ENCODE measurements around the gene UGT1A5. TPM values are rescaled to one million over a fixed set of nuclear protein-coding genes. Genes with fewer than 3 reads are reported as not detected.

The UGT1A5 gene
- not detected in 2 replicates for total RNA-seq

GRCh38 chr2:233712611-233713261 is at the start of gene UGT1A5:
UGT1A5 (plus strand) TSS chr2:233712907; CDS start chr2:233712992, 85 bp downstream.
- no peak for TF ChIP-seq CTCF (IDR thresholded peaks at IDR 0.05; ENCODE audit: insufficient read depth, low read length, poor library complexity, severe bottlenecking)
- DNase-seq (ENCODE audit: low read depth) = no peak
- H3K27me3 ChIP-seq (ENCODE audit: control insufficient read depth, insufficient read depth, low read length) = no peaks in the 10 kb centered on the region
- no peaks in the 10 kb centered on the region for H3K36me3 ChIP-seq (ENCODE audit: control insufficient read depth, insufficient read depth, low read length)
- no peak within 1 kb of the TSS for H3K4me3 ChIP-seq (ENCODE audit: low read depth, low read length)

GRCh38 chr2:233663911-233664310 is 48.8 kb upstream of the UGT1A5 start:
- Histone ChIP-seq H3K4me3 (ENCODE audit: low read depth, low read length) (no peak overlapping the region), H3K36me3 (ENCODE audit: control insufficient read depth, insufficient read depth, low read length) (no peaks in the 10 kb centered on the region), H3K27me3 (ENCODE audit: control insufficient read depth, insufficient read depth, low read length) (no peaks in the 10 kb centered on the region)
- no peak for TF ChIP-seq CTCF (IDR thresholded peaks at IDR 0.05; ENCODE audit: insufficient read depth, low read length, poor library complexity, severe bottlenecking)
- no peak for DNase-seq (ENCODE audit: low read depth)

- Histone ChIP-seq H3K4me3 (ENCODE audit: low read depth, low read length) (no peak overlapping the region), H3K27me3 (ENCODE audit: control insufficient read depth, insufficient read depth, low read length) (no peaks in the 10 kb centered on the region), H3K36me3 (ENCODE audit: control insufficient read depth, insufficient read depth, low read length) (no peaks in the 10 kb centered on the region)
- peak; percentile 35 for DNase-seq (ENCODE audit: low read depth)
- TF ChIP-seq CTCF (IDR thresholded peaks at IDR 0.05; ENCODE audit: insufficient read depth, low read length, poor library complexity, severe bottlenecking) = no peak
Measured at GRCh38 chr2:233668605-233669260, 44.0 kb upstream of the UGT1A5 start.

GRCh38 chr2:233671290-233672161 is 41.2 kb upstream of the UGT1A5 start, which contains the start of gene UGT1A9:
UGT1A9 (plus strand) TSS chr2:233671898; CDS start chr2:233671935, 37 bp downstream.
- DNase-seq (ENCODE audit: low read depth) = no peak
- no peaks in the 10 kb centered on the region for H3K27me3 ChIP-seq (ENCODE audit: control insufficient read depth, insufficient read depth, low read length)
- no peak within 1 kb of the TSS for H3K4me3 ChIP-seq (ENCODE audit: low read depth, low read length)

GRCh38 chr2:233672886-233673285 is 39.8 kb upstream of the UGT1A5 start:
- DNase-seq (ENCODE audit: low read depth) = no peak
- no peak for TF ChIP-seq CTCF (IDR thresholded peaks at IDR 0.05; ENCODE audit: insufficient read depth, low read length, poor library complexity, severe bottlenecking)
- H3K36me3 ChIP-seq (ENCODE audit: control insufficient read depth, insufficient read depth, low read length) = no peaks in the 10 kb centered on the region
- no peaks in the 10 kb centered on the region for H3K27me3 ChIP-seq (ENCODE audit: control insufficient read depth, insufficient read depth, low read length)
- H3K4me3 ChIP-seq (ENCODE audit: low read depth, low read length) = no peak overlapping the region

More at GRCh38 chr2:233671290-233672161, 41.2 kb upstream of the UGT1A5 start, which contains the start of gene UGT1A9:
- H3K36me3 ChIP-seq (ENCODE audit: control insufficient read depth, insufficient read depth, low read length) = no peaks in the 10 kb centered on the region
- no peak for TF ChIP-seq CTCF (IDR thresholded peaks at IDR 0.05; ENCODE audit: insufficient read depth, low read length, poor library complexity, severe bottlenecking)

Measured in kidney epithelial cell (primary cell).